Psoas muscle (tissue), 8 donors: ENCODE data around the gene RPTOR. TPM values are rescaled to one million over a fixed set of nuclear protein-coding genes. Genes with fewer than 3 reads are reported as not detected.

Experiments used
- ATAC-seq, 4 donors: fragments of 200-7000 bp; cut with Tn5 transposase; one replicate each; pipeline ENCODE4 v1.9.1; 2020; ENCODE audit warnings: moderate library complexity in 3 of 4, mild to moderate bottlenecking in 2 of 4
- DNase-seq, 2 donors: peaks; one replicate each; pipeline ENCODE4 v3.0.0-alpha.2; 2020
- H3K27ac ChIP-seq: fragments of 200-600 bp; one replicate; pipeline ENCODE4 v1.8.0; 2022
- H3K27me3 ChIP-seq, 3 donors: fragments of 200-600 bp in 1 of 3; one replicate each; pipeline versions ENCODE4 v1.6.1 to v1.8.0; 2013 to 2022; ENCODE audit warnings: low read length in 2 of 3, mild to moderate bottlenecking in 2 of 3, moderate library complexity in 1 of 3; ENCODE audit not compliant: insufficient read depth in 3 of 3
- H3K36me3 ChIP-seq, 2 donors: fragments of 200-600 bp in 1 of 2; one replicate each; pipeline versions ENCODE4 v1.6.1 to v1.8.0; 2013 to 2022; ENCODE audit warnings: low read depth in 1 of 2, mild to moderate bottlenecking in 1 of 2, moderate library complexity in 1 of 2; ENCODE audit not compliant: insufficient read depth in 1 of 2
- H3K4me1 ChIP-seq: fragments of 200-600 bp; one replicate; pipeline ENCODE4 v1.8.0; 2022
- H3K4me3 ChIP-seq: fragments of 200-600 bp; one replicate; pipeline ENCODE4 v1.8.0; 2022; ENCODE audit warnings: mild to moderate bottlenecking
- H3K9me3 ChIP-seq: fragments of 200-600 bp; one replicate; pipeline ENCODE4 v1.8.0; 2022
- WGBS, 3 donors: extraction: QIAGEN DNeasy Blood & Tissue Kit; methylation state at CpG; one replicate each; pipeline versions ENCODE4 v1.1.6 to v1.1.7; 2013; 5-methylcytosine and 5-hydroxymethylcytosine counted together
- intact Hi-C, 2 donors: fragments of 100-400 bp; cut with DNase I; formaldehyde crosslinking; loops; one replicate each; pipeline versions ENCODE4 v1.11.0 to v1.14.2; 2022
- polyA plus RNA-seq, 3 donors: library from polyadenylated mRNA; stranded (reverse); fragments of 200-250 nt; gene quantifications; one replicate each; pipeline ENCODE4 v1.2.3, GENCODE V29; 2013
- total RNA-seq, 4 donors: library from RNA; stranded (reverse); fragmentation: NEBNext Ultra II Directional in 2 of 4; extraction: Animal tissue kit (Norgen Biotek cat#: 25700) in 2 of 4; gene quantifications; one replicate each; pipeline versions ENCODE4 v1.2.1 to v1.2.4, GENCODE V29; 2021 to 2023
- TF ChIP-seq, protein P1 (sequence below): fragments of 200-600 bp; IDR thresholded peaks from one replicate; pipeline ENCODE4 v1.8.0; 2022; ENCODE audit warnings: antibody characterized with exemption
- donor health status: healthy with polysubstance abuse.
- donor health status: DM: no; HTN: no; CAD: no; lungs with moderate emphysema.
- donor health status: Bipolar disorder and iron deficiency.
- donor health status: healthy.
- donor health status: DM: yes; HTN: yes; CAD: no.
- donor health status: DM: no; HTN: no; CAD: no.
- donor health status: DM: no; HTN: no; CAD: no.
- donor health status: DM: yes; HTN: yes; CAD: no.

Gene RPTOR
- total and polyA plus RNA-seq, 7 donors = 13.6 to 82.2 (median 32.5) TPM

DNA sequence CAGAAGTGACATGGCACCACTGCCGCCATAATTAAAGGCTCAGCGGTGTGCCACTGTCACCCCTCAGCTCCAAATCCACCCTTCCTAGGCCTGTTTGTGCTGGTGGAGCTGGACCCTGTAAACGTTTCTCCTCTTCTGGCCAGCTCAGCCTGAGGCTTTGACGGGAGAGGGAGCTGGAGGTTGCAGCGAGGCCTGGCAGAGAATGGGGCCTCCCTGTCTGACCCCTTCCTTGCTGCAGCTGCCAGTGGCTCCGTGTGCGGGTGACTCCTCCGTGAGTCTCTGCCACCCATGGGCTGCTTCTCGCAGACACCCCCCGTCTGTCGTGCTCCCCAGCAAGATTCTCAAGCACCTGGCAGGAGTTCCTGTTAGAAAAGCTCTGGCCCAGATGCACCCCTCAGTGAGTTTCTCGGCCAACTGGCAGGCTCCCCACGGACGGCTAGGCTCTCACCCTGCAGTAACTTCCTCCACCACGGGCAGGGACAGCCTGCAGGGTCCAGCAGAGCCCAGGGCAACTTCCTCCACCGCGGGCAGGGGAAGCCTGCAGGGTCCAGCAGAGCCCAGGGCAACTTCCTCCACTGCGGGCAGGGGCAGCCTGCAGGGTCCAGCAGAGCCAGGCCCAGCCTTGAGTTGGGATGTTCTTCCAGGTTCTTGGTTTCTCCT, 442.3 kb downstream of the RPTOR start:
- Histone ChIP-seq H3K4me3 (no peak overlapping the region), H3K27me3 (no peaks in the 10 kb centered on the region), H3K27ac (no peak overlapping the region), H3K36me3 (no peaks in the 10 kb centered on the region), H3K4me1 (peaks cover 8% of the 10 kb centered on the region), H3K9me3 (no peaks in the 10 kb centered on the region)
- WGBS, 3 donors = 45 to 59% (median 47%) methylated on average over 18 of the region's 18 CpGs
- TF ChIP-seq, protein P1, sequence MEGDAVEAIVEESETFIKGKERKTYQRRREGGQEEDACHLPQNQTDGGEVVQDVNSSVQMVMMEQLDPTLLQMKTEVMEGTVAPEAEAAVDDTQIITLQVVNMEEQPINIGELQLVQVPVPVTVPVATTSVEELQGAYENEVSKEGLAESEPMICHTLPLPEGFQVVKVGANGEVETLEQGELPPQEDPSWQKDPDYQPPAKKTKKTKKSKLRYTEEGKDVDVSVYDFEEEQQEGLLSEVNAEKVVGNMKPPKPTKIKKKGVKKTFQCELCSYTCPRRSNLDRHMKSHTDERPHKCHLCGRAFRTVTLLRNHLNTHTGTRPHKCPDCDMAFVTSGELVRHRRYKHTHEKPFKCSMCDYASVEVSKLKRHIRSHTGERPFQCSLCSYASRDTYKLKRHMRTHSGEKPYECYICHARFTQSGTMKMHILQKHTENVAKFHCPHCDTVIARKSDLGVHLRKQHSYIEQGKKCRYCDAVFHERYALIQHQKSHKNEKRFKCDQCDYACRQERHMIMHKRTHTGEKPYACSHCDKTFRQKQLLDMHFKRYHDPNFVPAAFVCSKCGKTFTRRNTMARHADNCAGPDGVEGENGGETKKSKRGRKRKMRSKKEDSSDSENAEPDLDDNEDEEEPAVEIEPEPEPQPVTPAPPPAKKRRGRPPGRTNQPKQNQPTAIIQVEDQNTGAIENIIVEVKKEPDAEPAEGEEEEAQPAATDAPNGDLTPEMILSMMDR = no peak
- DNase-seq (peak in 1 of 2 donors; percentile 69), ATAC-seq (no peak)
- intact Hi-C loops = no loop called here

DNA sequence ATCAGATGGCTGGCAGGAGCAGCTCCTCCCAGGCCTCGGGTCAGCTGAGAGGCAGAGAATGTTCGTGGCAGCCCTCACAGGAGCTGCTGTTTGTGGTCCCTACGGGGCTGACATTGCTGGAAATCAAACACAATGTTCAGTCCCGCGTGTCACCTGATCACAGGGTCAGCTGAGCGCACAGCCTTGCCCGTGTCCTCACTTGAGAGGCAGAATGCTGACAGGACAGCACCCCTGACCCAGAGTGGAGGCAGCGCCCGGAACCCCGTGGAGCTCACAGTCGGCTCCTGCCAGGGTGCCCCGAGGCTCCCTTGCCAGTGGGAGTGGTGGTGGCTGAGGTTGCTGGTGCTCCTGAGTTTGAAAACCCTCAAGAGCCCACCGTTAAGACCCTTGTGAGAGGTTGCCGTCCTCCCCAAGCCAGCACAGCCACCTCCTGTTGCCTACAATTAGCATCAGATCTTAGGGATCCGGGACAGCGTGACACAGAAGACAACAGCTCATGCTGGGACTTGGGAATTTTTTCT, 443.4 kb downstream of the RPTOR start:
- Histone ChIP-seq H3K4me1 (peaks cover 13% of the 10 kb centered on the region), H3K27ac (peak overlapping the region; percentile 16), H3K4me3 (peak overlapping the region; percentile 15), H3K27me3 (no peaks in the 10 kb centered on the region), H3K36me3 (no peaks in the 10 kb centered on the region), H3K9me3 (no peaks in the 10 kb centered on the region)
- DNase-seq (peak in 1 of 2 donors; percentile 79), ATAC-seq (peak in 3 of 4 donors; percentile 41 to 69 (median 48))
- 55 to 66% (median 62%) methylated on average over 16 of the region's 16 CpGs for WGBS, 3 donors
- intact Hi-C loops = no loop called here
- TF ChIP-seq, protein P1 = no peak

DNA sequence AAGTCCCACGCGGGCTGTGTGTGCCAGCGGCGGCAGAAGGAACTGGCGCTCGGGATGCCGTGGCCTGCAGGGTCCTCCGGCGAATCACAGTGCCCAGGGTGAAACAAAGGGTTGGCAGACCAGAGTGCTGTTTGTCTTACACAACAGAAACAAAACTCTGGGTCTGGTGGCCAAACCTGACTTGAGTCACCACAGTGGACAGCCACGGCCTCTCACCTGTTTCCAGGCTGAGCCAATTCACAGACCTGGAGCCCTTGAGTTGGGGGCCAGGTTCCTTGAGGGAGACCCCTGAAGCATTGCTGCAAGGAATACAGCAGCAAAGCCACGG, 444.9 kb downstream of the RPTOR start:
- TF ChIP-seq, protein P1 = no peak
- no peak overlapping the region for H3K4me3 ChIP-seq
- no peaks in the 10 kb centered on the region for H3K27me3 ChIP-seq
- no peak for DNase-seq
- H3K27ac ChIP-seq = no peak overlapping the region
- ATAC-seq = no peak
- peaks cover 19% of the 10 kb centered on the region for H3K4me1 ChIP-seq
- intact Hi-C loops = no loop called here
- WGBS, 3 donors = 55 to 71% (median 71%) methylated on average over 11 of the region's 11 CpGs
- H3K9me3 ChIP-seq = no peaks in the 10 kb centered on the region
- no peaks in the 10 kb centered on the region for H3K36me3 ChIP-seq

DNA sequence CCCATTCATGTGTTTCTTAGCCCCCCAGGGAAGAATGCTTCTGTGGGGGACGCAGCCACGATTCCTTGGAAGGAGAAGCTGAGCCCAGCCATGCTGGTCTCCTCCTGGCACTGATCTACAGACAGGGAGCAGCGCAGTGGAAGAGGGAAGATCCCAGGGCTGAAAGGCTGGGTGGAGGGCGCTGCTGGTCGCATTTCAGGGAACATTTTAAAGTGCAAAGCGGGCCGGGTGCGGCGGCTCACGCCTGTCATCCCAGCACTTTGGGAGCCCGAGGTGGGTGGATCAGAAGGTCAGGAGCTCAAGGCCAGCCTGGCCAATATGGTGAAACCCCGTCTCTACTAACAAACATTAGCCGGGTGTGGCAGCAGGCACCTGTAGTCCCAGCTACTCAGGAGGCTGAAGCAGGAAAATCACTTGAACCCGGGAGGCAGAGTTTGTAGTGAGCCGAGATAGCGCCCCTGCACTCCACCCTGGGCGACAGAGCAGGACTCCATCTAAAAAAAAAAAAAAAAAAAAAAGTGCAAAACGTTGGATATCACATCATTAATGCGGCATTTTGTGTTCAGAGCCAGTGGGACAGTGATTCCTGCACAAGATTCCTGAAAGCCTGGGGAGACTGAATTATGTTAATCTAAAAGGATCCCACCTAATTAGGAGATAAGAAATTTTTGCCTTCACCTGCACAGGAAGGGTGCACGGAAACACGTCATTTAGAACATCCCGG, 446.4 kb downstream of the RPTOR start:
- H3K36me3 ChIP-seq = peaks cover 0 to 13% of the 10 kb centered on the region in 2 donors
- ATAC-seq (no peak), DNase-seq (no peak)
- WGBS, 3 donors = 41 to 48% (median 46%) methylated on average over 22 of the region's 22 CpGs
- peak overlapping the region; percentile 85 for H3K27ac ChIP-seq
- TF ChIP-seq, protein P1 = no peak
- peaks cover 17% of the 10 kb centered on the region for H3K4me1 ChIP-seq
- no peaks in the 10 kb centered on the region for H3K27me3 ChIP-seq
- H3K9me3 ChIP-seq = no peaks in the 10 kb centered on the region
- H3K4me3 ChIP-seq = peak overlapping the region; percentile 89
- intact Hi-C loops = loop anchor here (1.0 to 2.0 kb wide), 2 partner anchors 106 to 110 kb away; no protein-coding TSS in a partner anchor
